NCI-H146 (cell line): ENCODE data around the gene THADA.
"Not testable (repeated sequence)": the region's sequence is repeated elsewhere in the genome, so short reads cannot be mapped to it uniquely, and the experiment has no call there.

Experiments
- DNase-seq: peaks from one replicate; lab custom pipeline; 2025; lab: John Stamatoyannopoulos, UW

Gene THADA

GRCh38 chr2:43595603-43596412, at the start of gene THADA:
Gene THADA (minus strand): TSS chr2:43596038. CDS start chr2:43592392, 3,646 bp downstream.
- peak; percentile 99 for DNase-seq

GRCh38 chr2:43643680-43644079, 47.8 kb upstream of the THADA start:
- no peak for DNase-seq

GRCh38 chr2:43642363-43642762, 46.5 kb upstream of the THADA start:
- no peak for DNase-seq

- DNase-seq: peak; percentile 90
Measured at GRCh38 chr2:43637030-43637803, 41.4 kb upstream of the THADA start, which contains the start of gene PLEKHH2. Gene PLEKHH2 (plus strand): TSS chr2:43637260. CDS start chr2:43644674, 7,414 bp downstream.

GRCh38 chr2:43636621-43637020, 40.8 kb upstream of the THADA start:
- peak; percentile 74 for DNase-seq

- not testable (repeated sequence) for DNase-seq
Measured at GRCh38 chr2:43636153-43636552, 40.3 kb upstream of the THADA start.

GRCh38 chr2:43634604-43635306, 38.9 kb upstream of the THADA start:
- peak; percentile 94 for DNase-seq

GRCh38 chr2:43631618-43632317, 35.9 kb upstream of the THADA start:
- no peak for DNase-seq

GRCh38 chr2:43622931-43623451, 27.2 kb upstream of the THADA start:
- no peak for DNase-seq

GRCh38 chr2:43619511-43619910, 23.7 kb upstream of the THADA start:
- DNase-seq: no peak

- DNase-seq: no peak
Measured at GRCh38 chr2:43616967-43617680, 21.3 kb upstream of the THADA start.

- DNase-seq: no peak
Measured at GRCh38 chr2:43612944-43613343, 17.1 kb upstream of the THADA start.

- DNase-seq: peak; percentile 75
Measured at GRCh38 chr2:43611987-43612894, 16.4 kb upstream of the THADA start.

GRCh38 chr2:43610361-43610760, 14.5 kb upstream of the THADA start:
- no peak for DNase-seq

- peak; percentile 65 for DNase-seq
Measured at GRCh38 chr2:43609290-43609918, 13.6 kb upstream of the THADA start.

GRCh38 chr2:43605851-43606250, 10.0 kb upstream of the THADA start:
- DNase-seq: peak; percentile 27

- peak; percentile 58 for DNase-seq
Measured at GRCh38 chr2:43605079-43605655, 9.3 kb upstream of the THADA start.

GRCh38 chr2:43604674-43605073, 8.8 kb upstream of the THADA start:
- DNase-seq: no peak

GRCh38 chr2:43600596-43600995, 4.8 kb upstream of the THADA start:
- DNase-seq: not testable (repeated sequence)
